HCT116 (cell line): ENCODE data around the gene ZNF222. TPM values are rescaled to one million over a fixed set of nuclear protein-coding genes. Genes with fewer than 3 reads are reported as not detected.

Source experiments
- ATAC-seq: fragments of 200-7000 bp; cut with Tn5 transposase; 2 replicates; pipeline ENCODE4 v1.9.1; 2020; ENCODE audit warnings: mild to moderate bottlenecking, moderate library complexity
- BruUV-seq: library from RNA; stranded (reverse); fragments of 400-500 nt; replicated peaks from 2 replicates; lab custom pipeline; 2021; lab: Mats Ljungman, UMichigan
- CTCF ChIA-PET: fragments of 300-600 bp; sonication (Branson Sonifier 250); formaldehyde crosslinking; loops from one replicate; lab custom pipeline; 2021; ENCODE audit warnings: antibody characterized with exemption; lab: Charles Lee
- POLR2A ChIA-PET: fragments of 300-600, 350-600 bp; sonication (Branson Sonifier 250); formaldehyde crosslinking; loops from one replicate; lab custom pipeline; 2021; ENCODE audit warnings: antibody characterized with exemption; lab: Charles Lee
- RAD21 ChIA-PET, 2 experiments: fragments of 300-600 bp; sonication (Branson Sonifier 250); formaldehyde crosslinking; loops; one replicate each; lab custom pipeline; 2023; ENCODE audit warnings: low total read pairs in 2 of 2; ENCODE audit not compliant: uncharacterized antibody in 2 of 2, unreplicated experiment in 2 of 2, low non-redundant PET in 1 of 2; lab: Charles Lee
- DNase-seq: peaks from one replicate; pipeline ENCODE4 v3.0.0-alpha.2; 2010; ENCODE audit warnings: low read depth, low spot score
- H2AFZ ChIP-seq: fragments of 200-600 bp; shearing (Covaris generic), sonication (generic); 2 replicates; pipeline ENCODE4 v1.6.1; 2017; ENCODE audit warnings: low read depth, mixed run types, mixed read lengths, antibody characterized with exemption, low read length; ENCODE audit not compliant: poor library complexity, severe bottlenecking
- H3K27ac ChIP-seq: 2 replicates; pipeline ENCODE4 v1.5.1; 2012; ENCODE audit warnings: low read depth, low read length
- H3K27me3 ChIP-seq: fragments of 200-600 bp; sonication (generic); 2 replicates; pipeline ENCODE4 v1.6.1; 2016; ENCODE audit warnings: mixed run types, low read length, mixed read lengths; ENCODE audit not compliant: insufficient read depth
- H3K36me3 ChIP-seq, 2 experiments: fragments of 200-500 bp in 1 of 2; fragments of 200-600 bp in 1 of 2; sonication (Bioruptor generic) in 1 of 2; sonication (generic) in 1 of 2; 2 replicates each; pipeline versions ENCODE4 v1.5.1 to v1.6.1; 2014 to 2016; ENCODE audit warnings: low read length in 2 of 2, inconsistent platforms in 1 of 2, mixed read lengths in 1 of 2, mixed run types in 1 of 2; ENCODE audit not compliant: insufficient read depth in 2 of 2, control insufficient read depth in 1 of 2
- H3K4me1 ChIP-seq, 2 experiments: fragments of 200-600 bp in 1 of 2; sonication (generic) in 1 of 2; 2 replicates each; pipeline versions ENCODE4 v1.5.1 to v1.6.1; 2012 to 2017; ENCODE audit warnings: low read length in 2 of 2, inconsistent platforms in 1 of 2, mild to moderate bottlenecking in 1 of 2, mixed read lengths in 1 of 2, mixed run types in 1 of 2, moderate library complexity in 1 of 2; ENCODE audit not compliant: insufficient read depth in 2 of 2, control insufficient read depth in 1 of 2
- H3K4me2 ChIP-seq: fragments of 200-600 bp; sonication (generic); 2 replicates; pipeline ENCODE4 v1.6.1; 2017; ENCODE audit warnings: mixed run types, low read length, mixed read lengths
- H3K4me3 ChIP-seq, 2 experiments: fragments of 200-600 bp in 1 of 2; sonication (generic) in 1 of 2; replicated peaks in 1 of 2; 2 replicates each; pipeline ENCODE4 v1.5.1; 2011 to 2016; ENCODE audit warnings: low read length in 2 of 2, control low read depth in 1 of 2, low read depth in 1 of 2, mild to moderate bottlenecking in 1 of 2, mixed read lengths in 1 of 2, mixed run types in 1 of 2
- H3K79me2 ChIP-seq: fragments of 200-600 bp; sonication (generic); 2 replicates; pipeline ENCODE4 v1.6.1; 2017; ENCODE audit warnings: mild to moderate bottlenecking, mixed run types, low read length, moderate library complexity, mixed read lengths; ENCODE audit not compliant: insufficient read depth
- H3K9ac ChIP-seq: fragments of 200-600 bp; sonication (generic); 2 replicates; pipeline ENCODE4 v1.6.1; 2016; ENCODE audit warnings: low read length, mixed read lengths
- H3K9me2 ChIP-seq: fragments of 200-600 bp; sonication (generic), shearing (Covaris generic); 2 replicates; pipeline ENCODE4 v1.6.1; 2017; ENCODE audit warnings: mixed run types, mild to moderate bottlenecking, moderate library complexity; ENCODE audit not compliant: insufficient read depth
- H3K9me3 ChIP-seq, 2 experiments: fragments of 200-500 bp in 1 of 2; fragments of 200-600 bp in 1 of 2; sonication (Bioruptor generic) in 1 of 2; sonication (generic) in 1 of 2; 2 replicates each; pipeline ENCODE4 v1.6.1; 2014 to 2017; ENCODE audit warnings: low read length in 2 of 2, mixed read lengths in 2 of 2, inconsistent platforms in 1 of 2, low read depth in 1 of 2, mild to moderate bottlenecking in 1 of 2, mixed run types in 1 of 2, moderate library complexity in 1 of 2; ENCODE audit not compliant: control insufficient read depth in 1 of 2, insufficient read depth in 1 of 2
- H4K20me1 ChIP-seq: fragments of 200-600 bp; sonication (generic), shearing (Covaris generic); 2 replicates; pipeline ENCODE4 v1.6.1; 2017; ENCODE audit warnings: mixed run types, mild to moderate bottlenecking, moderate library complexity; ENCODE audit not compliant: insufficient read depth
- CBX3 ChIP-seq: IDR thresholded peaks from 2 replicates; pipeline ENCODE4 v1.6.1; 2012; ENCODE audit warnings: low read depth
- CEBPB ChIP-seq: IDR thresholded peaks from 2 replicates; pipeline ENCODE4 v1.6.1; 2012; ENCODE audit warnings: low read depth
- CTCF ChIP-seq, 3 experiments: fragments of 200-600 bp in 1 of 3; sonication (generic) in 1 of 3; IDR thresholded peaks in 2 of 3; conservative IDR thresholded peaks in 1 of 3; 2 replicates each; pipeline ENCODE4 v1.5.1; 2012 to 2017; ENCODE audit warnings: low read depth in 2 of 3, low read length in 2 of 3, antibody characterized with exemption in 1 of 3, borderline replicate concordance in 1 of 3, control low read depth in 1 of 3, mild to moderate bottlenecking in 1 of 3, mixed read lengths in 1 of 3, mixed run types in 1 of 3, moderate library complexity in 1 of 3; ENCODE audit not compliant: insufficient read depth in 1 of 3
- ELF1 ChIP-seq: IDR thresholded peaks from 2 replicates; pipeline ENCODE4 v1.6.1; 2012; ENCODE audit warnings: low read depth, borderline replicate concordance
- EZH2 ChIP-seq: fragments of 200-600 bp; sonication (generic); IDR thresholded peaks from 2 replicates; pipeline ENCODE4 v1.6.1; 2017; ENCODE audit warnings: antibody characterized with exemption, mixed run types
- EZH2phosphoT487 ChIP-seq: fragments of 200-600 bp; IDR thresholded peaks from 2 replicates; pipeline ENCODE4 v1.6.1; 2018; ENCODE audit warnings: antibody characterized with exemption, borderline replicate concordance
- JUND ChIP-seq: IDR thresholded peaks from 2 replicates; pipeline ENCODE4 v1.6.1; 2012
- MAX ChIP-seq: IDR thresholded peaks from 2 replicates; pipeline ENCODE4 v1.6.1; 2012
- POLR2A ChIP-seq: IDR thresholded peaks from 2 replicates; pipeline ENCODE4 v1.7.0; 2011; ENCODE audit warnings: borderline replicate concordance; ENCODE audit not compliant: insufficient read depth, insufficient read length; ENCODE audit errors: extremely low read depth
- RAD21 ChIP-seq: IDR thresholded peaks from 2 replicates; pipeline ENCODE4 v1.6.1; 2012; ENCODE audit warnings: low read depth, mild to moderate bottlenecking
- SP1 ChIP-seq: IDR thresholded peaks from 2 replicates; pipeline ENCODE4 v1.6.1; 2012; ENCODE audit warnings: low read depth
- SRF ChIP-seq: IDR thresholded peaks from 2 replicates; pipeline ENCODE4 v1.6.1; 2012; ENCODE audit warnings: low read depth
- TCF7L2 ChIP-seq: IDR thresholded peaks from 2 replicates; pipeline ENCODE4 v1.7.0; 2011; ENCODE audit warnings: borderline replicate concordance, inconsistent platforms; ENCODE audit not compliant: insufficient read depth, insufficient read length; ENCODE audit errors: extremely low read depth
- YY1 ChIP-seq: IDR thresholded peaks from 2 replicates; pipeline ENCODE4 v1.6.1; 2011; ENCODE audit warnings: low read length, low read depth, moderate library complexity, mild to moderate bottlenecking; ENCODE audit not compliant: insufficient replicate concordance; ENCODE audit errors: extremely low read depth
- intact Hi-C: fragments of 100-400 bp; cut with micrococcal nuclease; formaldehyde crosslinking; loops from 2 replicates; pipeline ENCODE4 v1.10.0; 2022
- total RNA-seq: library from RNA; stranded (reverse); gene quantifications from one replicate; pipeline ENCODE4 v1.2.1, GENCODE V29; 2021; ENCODE audit not compliant: unreplicated experiment

The ZNF222 gene
- total RNA-seq, 1 experiment from 2014 or later, result 3.0 TPM

DNA sequence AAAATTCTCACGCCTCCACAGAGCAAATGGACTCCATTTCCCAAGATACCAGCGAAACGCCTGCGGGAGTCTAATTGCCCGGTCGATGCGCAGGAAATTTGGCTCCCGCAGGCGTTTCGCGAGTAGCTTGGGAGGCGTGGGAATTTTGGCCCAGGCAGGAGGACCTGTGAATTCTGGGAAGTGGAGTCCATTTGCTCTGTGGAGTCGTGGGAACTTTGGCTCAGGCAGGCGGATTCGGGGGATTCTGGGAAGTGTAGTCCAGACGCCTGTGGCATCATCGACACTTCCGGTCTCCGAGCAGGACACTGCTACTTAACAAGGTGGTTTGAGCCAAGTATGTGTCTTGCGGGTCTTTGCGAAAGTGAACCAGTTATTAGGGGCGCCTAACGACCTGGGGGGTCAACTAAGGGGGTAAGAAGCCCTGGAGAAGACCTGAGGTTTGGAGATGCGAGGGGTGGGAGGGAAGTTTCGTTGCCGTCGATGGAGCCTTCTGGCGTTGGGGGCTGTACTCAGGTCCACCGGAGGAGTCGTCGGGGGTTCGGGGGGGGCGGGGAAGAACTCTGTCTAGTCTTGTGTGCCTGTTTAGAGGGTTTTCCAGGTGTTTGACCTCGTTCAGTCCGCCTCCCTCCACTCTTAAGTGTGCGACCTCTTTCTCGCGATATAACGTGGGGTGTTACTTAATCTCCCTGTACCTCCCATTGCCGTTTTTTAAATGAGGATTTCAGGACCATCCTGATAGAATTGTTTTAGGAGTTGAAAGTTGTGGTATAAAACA lies 41.1 kb upstream of the ZNF222 start, which contains the start of gene ZNF155:
TSS of gene ZNF155 (plus strand) at position 277 of the 775 bp plus-strand sequence. CDS start 4,356 bp downstream, outside the sequence.
- ATAC-seq, result peak; percentile 98
- H3K9me3 ChIP-seq, result no peaks in the 10 kb centered on the region; a peak in 1 of 4 replicates
- H3K36me3 ChIP-seq, result no peaks in the 10 kb centered on the region
- ChIA-PET CTCF (no interaction called here), POLR2A (no interaction called here), RAD21 (no interaction called here)
- no peak within 1 kb of the TSS for H3K27ac ChIP-seq
- no peaks in the 10 kb centered on the region for H3K27me3 ChIP-seq
- H3K4me2 ChIP-seq, result peak within 1 kb of the TSS; percentile 57
- DNase-seq, result peak; percentile 86
- no peaks in the 10 kb centered on the region for H3K9me2 ChIP-seq
- H3K79me2 ChIP-seq, result no peaks in the 10 kb centered on the region
- no peaks in the 10 kb centered on the region for H3K4me1 ChIP-seq
- no peak within 1 kb of the TSS for H2AFZ ChIP-seq
- TF ChIP-seq ELF1, result peak; percentile 64
- TF ChIP-seq TCF7L2, result no peak
- no peak within 1 kb of the TSS for H3K9ac ChIP-seq
- intact Hi-C loops, result no loop called here
- no TSS peak for BruUV-seq
- H3K4me3 ChIP-seq, result peak within 1 kb of the TSS; percentile 44
- no peaks in the 10 kb centered on the region; the same call in 1 of the 2 replicates for H4K20me1 ChIP-seq

GRCh38 chr19:43984687-43985000 lies 40.5 kb upstream of the ZNF222 start:
- Histone ChIP-seq H3K4me3 (peak overlapping the region; percentile 44), H3K79me2 (no peaks in the 10 kb centered on the region), H2AFZ (no peak overlapping the region), H3K4me1 (no peaks in the 10 kb centered on the region), H3K4me2 (peak overlapping the region; percentile 57), H3K9me2 (no peaks in the 10 kb centered on the region), H4K20me1 (no peaks in the 10 kb centered on the region; the same call in 1 of the 2 replicates), H3K36me3 (no peaks in the 10 kb centered on the region), H3K9me3 (no peaks in the 10 kb centered on the region; a peak in 1 of 4 replicates), H3K27ac (no peak overlapping the region), H3K27me3 (no peaks in the 10 kb centered on the region), H3K9ac (no peak overlapping the region)
- POLR2A ChIA-PET, result no interaction called here
- DNase-seq (no peak), ATAC-seq (no peak)
- BruUV-seq, result TSS peak; percentile 63
- intact Hi-C loops, result no loop called here
- CTCF ChIA-PET, result no interaction called here
- RAD21 ChIA-PET, result no interaction called here
- TF ChIP-seq CBX3, result no peak
- TF ChIP-seq POLR2A, result no peak
- TF ChIP-seq RAD21, result no peak
- no peak for TF ChIP-seq CEBPB
- no peak for TF ChIP-seq EZH2
- no peak for TF ChIP-seq MAX
- no peak for TF ChIP-seq SRF
- no peak for TF ChIP-seq EZH2phosphoT487
- TF ChIP-seq YY1, result no peak
- TF ChIP-seq ELF1, result no peak
- TF ChIP-seq JUND, result no peak
- no peak for TF ChIP-seq CTCF (IDR thresholded peaks at IDR 0.05 in 2 of 3, conservative IDR thresholded peaks at IDR 0.05 in 1 of 3; ENCODE audit: borderline replicate concordance in 1 of 3, insufficient read depth in 1 of 3, low read depth in 2 of 3, low read length in 2 of 3)
- no peak for TF ChIP-seq SP1
- no peak for TF ChIP-seq TCF7L2
